ENCODE data around the gene LRR1. TPM values are rescaled to one million over a fixed set of nuclear protein-coding genes. Genes with fewer than 3 reads are reported as not detected.
"Not testable (repeated sequence)": the region's sequence is repeated elsewhere in the genome, so short reads cannot be mapped to it uniquely, and the experiment has no call there.

Gene LRR1
- polyA plus RNA-seq, 3 donors = 2.6 to 8.5 (median 4.0) TPM

- H3K27ac ChIP-seq (ENCODE audit: low read depth, low read length) = no peak overlapping the region
- 87 to 90% (median 88%) methylated on average over 11 of the region's 11 CpGs for whole genome bisulfite sequencing, 3 donors
Measured at GRCh38 chr14:49584058-49584457, 14.7 kb upstream of the LRR1 start.

- WGBS, 3 donors = 11 to 19% (median 13%) methylated on average over 32 of the region's 32 CpGs
- H3K27ac ChIP-seq (ENCODE audit: low read depth, low read length) = not testable (repeated sequence)
Measured at GRCh38 chr14:49584981-49585640, 13.6 kb upstream of the LRR1 start.

GRCh38 chr14:49585803-49586672 lies 12.7 kb upstream of the LRR1 start, which contains the start of gene RPS29:
TSS of gene RPS29 (minus strand) at chr14:49586380. CDS start at chr14:49586346, 34 bp downstream.
- WGBS, 3 donors = 0% methylated on average over 54 of the region's 55 CpGs
- H3K27ac ChIP-seq (ENCODE audit: low read depth, low read length) = peak within 1 kb of the TSS; percentile 28

- H3K27ac ChIP-seq (ENCODE audit: low read depth, low read length) = no peak overlapping the region
- 1 to 4% (median 1%) methylated on average over 11 of the region's 21 CpGs for WGBS, 3 donors
Measured at GRCh38 chr14:49586673-49587460, 11.9 kb upstream of the LRR1 start.

GRCh38 chr14:49589387-49589786 lies 9.4 kb upstream of the LRR1 start:
- H3K27ac ChIP-seq (ENCODE audit: low read depth, low read length) = no peak overlapping the region
- 91 to 95% (median 94%) methylated on average over 3 of the region's 3 CpGs for WGBS, 3 donors

GRCh38 chr14:49593016-49593415 lies 5.7 kb upstream of the LRR1 start:
- 81 to 92% (median 88%) methylated on average over 3 of the region's 3 CpGs for WGBS, 3 donors
- H3K27ac ChIP-seq (ENCODE audit: low read depth, low read length) = no peak overlapping the region

GRCh38 chr14:49594347-49595091 lies 4.2 kb upstream of the LRR1 start:
- no peak overlapping the region for H3K27ac ChIP-seq (ENCODE audit: low read depth, low read length)
- 18 to 23% (median 22%) methylated on average over 4 of the region's 4 CpGs for WGBS, 3 donors

GRCh38 chr14:49598189-49598484 lies 603 bp upstream of the LRR1 start:
- no peak overlapping the region for H3K27ac ChIP-seq (ENCODE audit: low read depth, low read length)
- 0 to 1% (median 1%) methylated on average over 15 of the region's 15 CpGs for WGBS, 3 donors

GRCh38 chr14:49607583-49607982 lies 8.8 kb downstream of the LRR1 start:
- WGBS, 3 donors = 86 to 96% (median 96%) methylated on average over 6 of the region's 6 CpGs

GRCh38 chr14:49612251-49612650 lies 13.5 kb downstream of the LRR1 start:
- H3K27ac ChIP-seq (ENCODE audit: low read depth, low read length) = no peak overlapping the region
- 91 to 94% (median 93%) methylated on average over 4 of the region's 4 CpGs for WGBS, 3 donors

More at GRCh38 chr14:49607583-49607982, 8.8 kb downstream of the LRR1 start:
- H3K27ac ChIP-seq (ENCODE audit: low read depth, low read length) = no peak overlapping the region

- WGBS, 3 donors = 90 to 93% (median 92%) methylated on average over 8 of the region's 8 CpGs
- no peak overlapping the region for H3K27ac ChIP-seq (ENCODE audit: low read depth, low read length)
Measured at GRCh38 chr14:49612671-49613070, 13.9 kb downstream of the LRR1 start.

- WGBS, 3 donors = 92 to 98% (median 94%) methylated on average over 2 of the region's 2 CpGs
- H3K27ac ChIP-seq (ENCODE audit: low read depth, low read length) = no peak overlapping the region
Measured at GRCh38 chr14:49614196-49614595, 15.5 kb downstream of the LRR1 start.

GRCh38 chr14:49615776-49616175 lies 17.0 kb downstream of the LRR1 start:
- 81 to 89% (median 87%) methylated on average over 6 of the region's 6 CpGs for WGBS, 3 donors
- no peak overlapping the region for H3K27ac ChIP-seq (ENCODE audit: low read depth, low read length)

- no peak overlapping the region for H3K27ac ChIP-seq (ENCODE audit: low read depth, low read length)
- WGBS, 3 donors = 78 to 83% (median 80%) methylated on average over 6 of the region's 6 CpGs
Measured at GRCh38 chr14:49617852-49618519, 19.2 kb downstream of the LRR1 start.

- WGBS, 3 donors = 38 to 82% (median 64%) methylated on average over 19 of the region's 19 CpGs
- H3K27ac ChIP-seq (ENCODE audit: low read depth, low read length) = not testable (repeated sequence)
Measured at GRCh38 chr14:49619273-49619672, 20.5 kb downstream of the LRR1 start.

- no peak overlapping the region for H3K27ac ChIP-seq (ENCODE audit: low read depth, low read length)
- WGBS, 3 donors = 1% methylated on average over 11 of the region's 11 CpGs
Measured at GRCh38 chr14:49619730-49620129, 21.0 kb downstream of the LRR1 start.

GRCh38 chr14:49620182-49621113 lies 21.7 kb downstream of the LRR1 start, which contains the start of the genes MGAT2 and RPL36AL:
TSS of gene MGAT2 (plus strand) at chr14:49620799. CDS start at chr14:49621269, 470 bp downstream.
TSS of gene RPL36AL (minus strand) at chr14:49620626. CDS start at chr14:49619104, 1,522 bp downstream.
- H3K27ac ChIP-seq (ENCODE audit: low read depth, low read length) = peak within 1 kb of the TSS; percentile 69
- WGBS, 3 donors = 0 to 1% (median 0%) methylated on average over 82 to 85 of the region's 85 CpGs
